HFFc6 (cell line): Measurements from ENCODE around the gene VAV3. TPM values are rescaled to one million over a fixed set of nuclear protein-coding genes. Genes with fewer than 3 reads are reported as not detected.

Source experiments
- DNase-seq: peaks from one replicate; pipeline ENCODE4 v3.0.0-alpha.2; 2018
- H3K27ac Mint-ChIP-seq: 2 replicates; pipeline ENCODE4 v1.8.0; 2020; ENCODE audit warnings: mild to moderate bottlenecking, mixed read lengths
- H3K27me3 Mint-ChIP-seq: 2 replicates; pipeline ENCODE4 v1.8.0; 2021; ENCODE audit warnings: mild to moderate bottlenecking, moderate library complexity, mixed read lengths; ENCODE audit not compliant: insufficient read depth
- H3K36me3 Mint-ChIP-seq: 2 replicates; pipeline ENCODE4 v1.8.0; 2021; ENCODE audit warnings: low read depth, mixed read lengths
- H3K4me1 Mint-ChIP-seq: 2 replicates; pipeline ENCODE4 v1.8.0; 2020; ENCODE audit warnings: low read depth, mixed read lengths
- H3K4me3 Mint-ChIP-seq: 2 replicates; pipeline ENCODE4 v1.8.0; 2020; ENCODE audit warnings: mild to moderate bottlenecking, moderate library complexity, mixed read lengths
- H3K9me3 Mint-ChIP-seq: 2 replicates; pipeline ENCODE4 v1.8.0; 2020; ENCODE audit warnings: mild to moderate bottlenecking, mixed read lengths
- total RNA-seq, 6 experiments: library from RNA; stranded (reverse); fragmentation: NEBNext Ultra II Directional; extraction: Animal tissue kit (Norgen Biotek cat#: 25700); gene quantifications; 2 replicates in 1 of 6; 3 replicates in 5 of 6; pipeline ENCODE4 v1.2.3, GENCODE V29; 2021
- TF ChIP-seq, protein P1 (sequence below): fragments of 200-600 bp; sonication (generic); IDR thresholded peaks from 2 replicates; pipeline ENCODE4 v1.5.0; 2021; ENCODE audit warnings: antibody characterized with exemption, mild to moderate bottlenecking

The VAV3 gene
- total RNA-seq, 6 experiments from 2014 or later = not detected

GRCh38 chr1:107817206-107817605, 147.8 kb downstream of the VAV3 start:
- Mint-ChIP-seq H3K4me3 (no peak overlapping the region), H3K4me1 (no peaks in the 10 kb centered on the region), H3K27me3 (peaks cover 10% of the 10 kb centered on the region), H3K36me3 (no peaks in the 10 kb centered on the region), H3K27ac (no peak overlapping the region), H3K9me3 (no peaks in the 10 kb centered on the region)
- TF ChIP-seq, protein P1, sequence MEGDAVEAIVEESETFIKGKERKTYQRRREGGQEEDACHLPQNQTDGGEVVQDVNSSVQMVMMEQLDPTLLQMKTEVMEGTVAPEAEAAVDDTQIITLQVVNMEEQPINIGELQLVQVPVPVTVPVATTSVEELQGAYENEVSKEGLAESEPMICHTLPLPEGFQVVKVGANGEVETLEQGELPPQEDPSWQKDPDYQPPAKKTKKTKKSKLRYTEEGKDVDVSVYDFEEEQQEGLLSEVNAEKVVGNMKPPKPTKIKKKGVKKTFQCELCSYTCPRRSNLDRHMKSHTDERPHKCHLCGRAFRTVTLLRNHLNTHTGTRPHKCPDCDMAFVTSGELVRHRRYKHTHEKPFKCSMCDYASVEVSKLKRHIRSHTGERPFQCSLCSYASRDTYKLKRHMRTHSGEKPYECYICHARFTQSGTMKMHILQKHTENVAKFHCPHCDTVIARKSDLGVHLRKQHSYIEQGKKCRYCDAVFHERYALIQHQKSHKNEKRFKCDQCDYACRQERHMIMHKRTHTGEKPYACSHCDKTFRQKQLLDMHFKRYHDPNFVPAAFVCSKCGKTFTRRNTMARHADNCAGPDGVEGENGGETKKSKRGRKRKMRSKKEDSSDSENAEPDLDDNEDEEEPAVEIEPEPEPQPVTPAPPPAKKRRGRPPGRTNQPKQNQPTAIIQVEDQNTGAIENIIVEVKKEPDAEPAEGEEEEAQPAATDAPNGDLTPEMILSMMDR = no peak
- no peak for DNase-seq

DNA sequence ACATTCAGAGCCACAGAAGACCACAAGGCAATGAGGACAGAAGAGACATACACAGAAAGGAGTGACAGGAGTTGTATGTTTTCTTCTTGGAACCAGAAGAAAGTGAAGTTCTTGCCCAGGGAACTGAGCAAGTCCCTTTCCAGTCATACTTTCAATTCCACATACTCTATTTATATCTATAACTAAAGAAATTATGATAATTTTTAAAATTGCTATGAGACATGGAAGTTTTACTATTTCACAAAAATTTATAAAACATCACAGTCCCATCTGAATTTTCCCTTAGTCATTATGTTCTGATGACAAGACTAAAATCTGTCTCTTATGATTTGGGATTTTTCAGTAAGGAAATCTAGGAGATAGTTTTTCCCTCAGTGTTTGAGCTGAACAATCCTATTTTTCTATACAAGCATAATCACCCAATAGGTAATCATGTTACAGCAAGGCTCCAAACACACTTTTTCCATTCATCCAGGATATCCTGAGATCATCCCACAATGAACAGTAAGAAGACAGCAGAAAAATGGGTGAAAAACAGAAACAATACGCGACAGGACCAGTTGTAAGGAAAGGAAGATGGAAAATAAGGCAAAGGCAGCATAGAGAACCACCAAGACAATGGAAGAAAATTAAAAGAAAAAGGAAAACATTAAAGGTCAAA, 154.6 kb downstream of the VAV3 start:
- no peaks in the 10 kb centered on the region for H3K4me1 Mint-ChIP-seq
- H3K36me3 Mint-ChIP-seq = no peaks in the 10 kb centered on the region
- no peak overlapping the region for H3K27ac Mint-ChIP-seq

GRCh38 chr1:107807855-107808254, 157.1 kb downstream of the VAV3 start:
- H3K4me3 Mint-ChIP-seq = no peak overlapping the region
- H3K36me3 Mint-ChIP-seq = no peaks in the 10 kb centered on the region
- DNase-seq = no peak
- no peaks in the 10 kb centered on the region for H3K4me1 Mint-ChIP-seq
- peaks cover 2% of the 10 kb centered on the region; the same call in 1 of the 2 replicates for H3K27me3 Mint-ChIP-seq
- no peaks in the 10 kb centered on the region for H3K9me3 Mint-ChIP-seq
- TF ChIP-seq, protein P1 = no peak
- H3K27ac Mint-ChIP-seq = no peak overlapping the region

More for the DNA sequence above, 154.6 kb downstream of the VAV3 start:
- DNase-seq = no peak
- TF ChIP-seq, protein P1 = no peak
- Mint-ChIP-seq H3K4me3 (no peak overlapping the region), H3K27me3 (peaks cover 2% of the 10 kb centered on the region; the same call in 1 of the 2 replicates), H3K9me3 (no peaks in the 10 kb centered on the region)

- no peak for DNase-seq
- no peaks in the 10 kb centered on the region for H3K9me3 Mint-ChIP-seq
- peaks cover 2% of the 10 kb centered on the region; the same call in 1 of the 2 replicates for H3K27me3 Mint-ChIP-seq
- TF ChIP-seq, protein P1 = no peak
- H3K4me1 Mint-ChIP-seq = no peaks in the 10 kb centered on the region
- H3K4me3 Mint-ChIP-seq = no peak overlapping the region
- no peaks in the 10 kb centered on the region for H3K36me3 Mint-ChIP-seq
- no peak overlapping the region for H3K27ac Mint-ChIP-seq
These were observed 157.6 kb downstream of the VAV3 start for GRCh38 chr1:107807405-107807804.

DNA sequence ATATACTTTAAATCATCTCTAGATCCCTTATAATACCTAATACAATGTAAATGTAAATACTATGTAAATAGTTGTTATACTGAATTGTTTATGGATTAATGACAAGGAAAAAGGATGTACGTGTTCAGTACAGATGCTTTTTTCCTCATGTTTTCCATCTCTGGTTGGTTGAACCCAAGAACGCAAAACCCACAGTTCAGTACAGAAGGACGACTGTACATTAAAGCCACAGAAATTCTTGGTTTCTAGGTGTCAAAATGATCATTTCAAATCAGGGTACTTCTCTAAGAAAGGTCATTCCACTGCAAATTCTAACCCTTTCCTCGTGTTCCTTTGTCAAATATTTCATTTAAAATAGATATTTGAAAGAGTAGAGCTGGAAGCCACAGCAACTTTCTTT, 158.1 kb downstream of the VAV3 start:
- peaks cover 2% of the 10 kb centered on the region; the same call in 1 of the 2 replicates for H3K27me3 Mint-ChIP-seq
- no peaks in the 10 kb centered on the region for H3K36me3 Mint-ChIP-seq
- TF ChIP-seq, protein P1 = no peak

More for the DNA sequence above, 158.1 kb downstream of the VAV3 start:
- no peak for DNase-seq
- no peak overlapping the region for H3K4me3 Mint-ChIP-seq
- no peaks in the 10 kb centered on the region for H3K4me1 Mint-ChIP-seq
- no peak overlapping the region for H3K27ac Mint-ChIP-seq
- no peaks in the 10 kb centered on the region for H3K9me3 Mint-ChIP-seq
